Smooth muscle cell (in vitro differentiated cells): ENCODE results near the gene GPX2. TPM values are rescaled to one million over a fixed set of nuclear protein-coding genes. Genes with fewer than 3 reads are reported as not detected.

ENCODE experiments used
- DNase-seq: peaks from one replicate; lab custom pipeline; 2025; ENCODE audit not compliant: unreplicated experiment; lab: John Stamatoyannopoulos, UW
- H2AFZ ChIP-seq: fragments of 200-600 bp; sonication (generic); 2 replicates; pipeline ENCODE4 v1.6.0; 2016; ENCODE audit warnings: antibody characterized with exemption, low read depth, mild to moderate bottlenecking
- H3F3A ChIP-seq: fragments of 200-600 bp; sonication (generic); 2 replicates; pipeline ENCODE4 v1.6.0; 2017; ENCODE audit warnings: antibody characterized with exemption, low read depth
- H3K27ac ChIP-seq: fragments of 200-600 bp; sonication (generic); 2 replicates; pipeline ENCODE4 v1.5.1; 2016; ENCODE audit warnings: low read depth, mild to moderate bottlenecking
- H3K27me3 ChIP-seq: fragments of 200-600 bp; sonication (generic); 2 replicates; pipeline ENCODE4 v1.6.1; 2016; ENCODE audit warnings: low read depth, mild to moderate bottlenecking
- H3K36me3 ChIP-seq: fragments of 200-600 bp; sonication (generic); 2 replicates; pipeline ENCODE4 v1.5.1; 2016; ENCODE audit warnings: low read depth
- H3K4me1 ChIP-seq: fragments of 200-600 bp; sonication (generic); 2 replicates; pipeline ENCODE4 v1.5.1; 2016; ENCODE audit warnings: low read depth
- H3K4me2 ChIP-seq: fragments of 200-600 bp; sonication (generic); 2 replicates; pipeline ENCODE4 v1.6.0; 2016; ENCODE audit warnings: mild to moderate bottlenecking
- H3K4me3 ChIP-seq: fragments of 200-600 bp; sonication (generic); 2 replicates; pipeline ENCODE4 v1.5.1; 2016; ENCODE audit warnings: mild to moderate bottlenecking
- H3K79me2 ChIP-seq: fragments of 200-600 bp; sonication (generic); 2 replicates; pipeline ENCODE4 v1.6.0; 2016; ENCODE audit warnings: low read depth, mild to moderate bottlenecking
- H3K9ac ChIP-seq: fragments of 200-600 bp; sonication (generic); 2 replicates; pipeline ENCODE4 v1.6.0; 2016; ENCODE audit warnings: low read depth
- H3K9me3 ChIP-seq: fragments of 200-600 bp; sonication (generic); replicated peaks from 2 replicates; pipeline ENCODE4 v1.5.1; 2016; ENCODE audit warnings: low read depth
- H4K20me1 ChIP-seq: fragments of 200-600 bp; sonication (generic); 2 replicates; pipeline ENCODE4 v1.6.0; 2016; ENCODE audit warnings: low read depth
- WGBS: methylation state at CpG from one replicate; pipeline ENCODE4 v1.1.7; 2016; ENCODE audit warnings: low lambda C conversion rate; 5-methylcytosine and 5-hydroxymethylcytosine counted together
- polyA plus RNA-seq: library from polyadenylated mRNA; unstranded; fragments of >200 nt; fragmentation: Nextera tagmentation; extraction: Ambion mirVana; gene quantifications from 2 replicates; pipeline ENCODE4 v1.2.1, GENCODE V29; 2016
- total RNA-seq: library from RNA; depleted of rRNA; stranded (reverse); fragments of >200 nt; gene quantifications from 2 replicates; pipeline ENCODE4 v1.2.3, GENCODE V29; 2014
- TF ChIP-seq, protein P1 (sequence below): fragments of 200-600 bp; sonication (generic); IDR thresholded peaks from 2 replicates; pipeline ENCODE4 v1.5.1; 2017; ENCODE audit warnings: borderline replicate concordance, mild to moderate bottlenecking, antibody characterized with exemption; ENCODE audit not compliant: insufficient read depth, poor library complexity, severe bottlenecking

Gene GPX2
- total and polyA plus RNA-seq, 2 experiments from 2014 or later = 0.30 to 3.6 TPM

GRCh38 chr14:64986648-64987437 is 44.3 kb upstream of the GPX2 start, which contains the start of gene FNTB:
Gene FNTB, plus strand, starts transcription at chr14:64986895. Its CDS starts 59 bp downstream, at chr14:64986954.
- H3K79me2 ChIP-seq = peaks cover 26% of the 10 kb centered on the region
- peak within 1 kb of the TSS; percentile 89 for H3K4me2 ChIP-seq
- no peaks in the 10 kb centered on the region for H3K36me3 ChIP-seq
- peak within 1 kb of the TSS; percentile 83 for H2AFZ ChIP-seq
- H3K27me3 ChIP-seq = no peaks in the 10 kb centered on the region
- DNase-seq = peak; percentile 92
- no peaks in the 10 kb centered on the region for H3K9me3 ChIP-seq
- H3K27ac ChIP-seq = peak within 1 kb of the TSS; percentile 43
- no peaks in the 10 kb centered on the region for H4K20me1 ChIP-seq
- no peaks in the 10 kb centered on the region for H3F3A ChIP-seq
- peaks cover 10% of the 10 kb centered on the region for H3K4me1 ChIP-seq
- under 1% methylated on average over 65 of the region's 65 CpGs for WGBS
- H3K9ac ChIP-seq = peak within 1 kb of the TSS; percentile 79
- TF ChIP-seq, protein P1, sequence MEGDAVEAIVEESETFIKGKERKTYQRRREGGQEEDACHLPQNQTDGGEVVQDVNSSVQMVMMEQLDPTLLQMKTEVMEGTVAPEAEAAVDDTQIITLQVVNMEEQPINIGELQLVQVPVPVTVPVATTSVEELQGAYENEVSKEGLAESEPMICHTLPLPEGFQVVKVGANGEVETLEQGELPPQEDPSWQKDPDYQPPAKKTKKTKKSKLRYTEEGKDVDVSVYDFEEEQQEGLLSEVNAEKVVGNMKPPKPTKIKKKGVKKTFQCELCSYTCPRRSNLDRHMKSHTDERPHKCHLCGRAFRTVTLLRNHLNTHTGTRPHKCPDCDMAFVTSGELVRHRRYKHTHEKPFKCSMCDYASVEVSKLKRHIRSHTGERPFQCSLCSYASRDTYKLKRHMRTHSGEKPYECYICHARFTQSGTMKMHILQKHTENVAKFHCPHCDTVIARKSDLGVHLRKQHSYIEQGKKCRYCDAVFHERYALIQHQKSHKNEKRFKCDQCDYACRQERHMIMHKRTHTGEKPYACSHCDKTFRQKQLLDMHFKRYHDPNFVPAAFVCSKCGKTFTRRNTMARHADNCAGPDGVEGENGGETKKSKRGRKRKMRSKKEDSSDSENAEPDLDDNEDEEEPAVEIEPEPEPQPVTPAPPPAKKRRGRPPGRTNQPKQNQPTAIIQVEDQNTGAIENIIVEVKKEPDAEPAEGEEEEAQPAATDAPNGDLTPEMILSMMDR = peak; percentile 55
- H3K4me3 ChIP-seq = peak within 1 kb of the TSS; percentile 69

DNA sequence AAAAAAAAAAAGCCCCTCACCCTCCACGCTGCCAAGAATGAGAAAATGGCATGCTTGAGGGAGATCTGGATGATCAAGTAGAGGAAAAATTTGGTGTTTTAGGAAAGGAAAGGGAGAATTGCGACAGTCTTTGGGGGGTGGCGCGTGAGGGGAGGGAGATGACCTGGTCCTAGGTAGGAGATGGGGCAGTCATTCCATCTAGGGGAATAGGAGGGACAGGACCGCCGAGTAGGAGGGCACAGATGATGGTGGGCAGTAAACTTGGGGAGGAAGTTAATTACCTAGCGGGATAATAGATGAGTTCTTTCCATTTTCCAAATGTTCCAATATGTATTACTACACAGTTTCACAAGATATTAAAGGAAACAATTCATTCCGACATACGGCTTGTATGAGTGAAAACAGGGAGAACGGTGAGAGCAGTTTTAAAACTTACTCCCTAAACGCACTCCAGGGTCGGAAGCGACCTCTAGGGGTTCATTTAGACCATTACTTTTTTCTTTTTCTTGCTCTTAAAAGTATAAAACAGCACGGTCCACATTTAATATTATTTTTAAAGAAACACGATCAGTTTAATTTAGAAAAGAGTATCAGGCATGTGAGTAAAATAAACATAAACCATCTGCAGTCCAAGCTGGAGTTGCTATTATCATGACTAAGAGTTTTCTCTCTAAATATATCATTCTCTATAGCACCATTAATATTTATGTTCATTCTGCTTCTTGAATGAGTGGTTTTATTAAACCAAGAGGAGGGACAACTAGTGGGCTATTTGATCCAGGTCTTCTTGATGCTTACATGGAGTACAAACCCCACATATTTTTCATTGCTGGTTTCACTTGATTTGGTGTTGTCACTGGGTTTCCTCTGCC is 41.1 kb upstream of the GPX2 start:
- Histone ChIP-seq H3K79me2 (peaks cover 14% of the 10 kb centered on the region), H3F3A (no peaks in the 10 kb centered on the region), H3K27ac (no peak overlapping the region), H4K20me1 (no peaks in the 10 kb centered on the region), H3K4me1 (peaks cover 17% of the 10 kb centered on the region), H3K4me3 (peak overlapping the region; percentile 31), H2AFZ (peak overlapping the region; percentile 20), H3K9me3 (no peaks in the 10 kb centered on the region), H3K27me3 (no peaks in the 10 kb centered on the region), H3K4me2 (peak overlapping the region; percentile 74), H3K36me3 (no peaks in the 10 kb centered on the region), H3K9ac (no peak overlapping the region)
- no peak for DNase-seq
- TF ChIP-seq, protein P1 = peak; percentile 53
- WGBS = 13% methylated on average over 15 of the region's 15 CpGs

DNA sequence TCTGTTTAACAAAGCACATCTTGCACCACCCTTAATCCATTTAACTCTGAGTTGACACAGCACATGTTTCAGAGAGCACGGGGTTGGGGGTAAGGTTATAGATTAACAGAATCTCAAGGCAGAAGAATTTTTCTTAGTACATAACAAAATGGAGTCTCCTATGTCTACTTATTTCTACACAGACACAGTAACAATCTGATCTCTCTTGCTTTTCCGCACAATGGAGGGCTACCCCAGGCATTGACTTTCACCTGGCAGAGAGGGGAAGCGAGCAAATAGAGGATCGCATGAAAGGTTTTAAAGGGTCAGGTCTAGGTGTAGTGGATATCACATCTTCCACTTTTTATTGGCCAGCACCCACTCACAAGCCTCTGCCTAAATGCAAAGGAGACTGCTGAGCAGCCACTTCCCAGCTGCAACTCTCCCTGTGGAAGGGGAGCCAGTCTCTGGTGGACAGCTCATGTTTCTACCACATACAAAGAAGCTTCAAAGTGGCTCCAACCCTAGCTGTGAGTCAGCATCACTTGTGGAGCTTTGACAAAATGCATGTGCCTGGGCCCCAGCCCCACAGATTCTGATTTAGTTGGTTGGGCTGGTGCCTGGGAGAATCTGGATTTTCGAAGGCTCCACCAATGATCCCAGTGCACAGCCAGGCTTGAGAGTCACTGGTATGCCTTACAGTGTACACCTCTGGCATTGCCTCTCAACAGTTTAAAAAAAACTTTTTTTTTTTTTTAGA is 37.0 kb upstream of the GPX2 start:
- Histone ChIP-seq H3K27me3 (no peaks in the 10 kb centered on the region), H3F3A (no peaks in the 10 kb centered on the region), H3K9me3 (no peaks in the 10 kb centered on the region), H3K27ac (no peak overlapping the region), H3K4me2 (no peak overlapping the region), H3K4me3 (no peak overlapping the region), H2AFZ (no peak overlapping the region), H3K9ac (no peak overlapping the region), H4K20me1 (no peaks in the 10 kb centered on the region), H3K4me1 (peaks cover 7% of the 10 kb centered on the region), H3K79me2 (no peaks in the 10 kb centered on the region), H3K36me3 (no peaks in the 10 kb centered on the region)
- TF ChIP-seq, protein P1 = no peak
- 77% methylated on average over 5 of the region's 5 CpGs for WGBS
- DNase-seq = no peak
